Stimulated activated CD4-positive, alpha-beta T cell treated with anti-CD3 and anti-CD28 coated beads, TNF-alpha, amount 100 ng/mL, for 4 hours (primary cell): ENCODE data around the gene PPL.
"Not testable (repeated sequence)": the region's sequence is repeated elsewhere in the genome, so short reads cannot be mapped to it uniquely, and the experiment has no call there.

Experiments
- DNase-seq, 3 experiments: peaks; one replicate each; pipeline ENCODE4 v3.0.0-alpha.2; 2020; ENCODE audit warnings: low read depth in 3 of 3

Gene PPL

DNA sequence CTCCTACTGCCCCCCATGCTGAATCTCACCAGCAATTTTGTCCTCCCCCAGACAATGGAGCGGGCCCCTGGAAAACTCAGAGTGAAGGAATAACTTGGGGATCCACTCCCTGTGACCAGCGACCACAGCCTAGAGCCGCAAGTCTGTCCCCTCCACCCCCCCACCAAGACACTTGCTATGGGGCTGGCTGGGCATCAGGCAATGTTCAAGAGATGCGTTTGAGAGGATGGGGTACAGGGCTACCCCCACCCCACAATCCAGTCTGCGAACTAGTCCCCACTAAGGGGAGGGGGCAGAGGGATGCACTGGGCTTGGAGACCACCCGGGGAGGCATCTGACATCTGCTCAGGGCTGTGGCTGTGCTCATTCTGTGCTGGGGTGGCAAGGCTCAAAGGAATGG, 2.4 kb downstream of the PPL start:
- DNase-seq: no peak

GRCh38 chr16:4933871-4934395, 3.0 kb downstream of the PPL start:
- DNase-seq: no peak

DNA sequence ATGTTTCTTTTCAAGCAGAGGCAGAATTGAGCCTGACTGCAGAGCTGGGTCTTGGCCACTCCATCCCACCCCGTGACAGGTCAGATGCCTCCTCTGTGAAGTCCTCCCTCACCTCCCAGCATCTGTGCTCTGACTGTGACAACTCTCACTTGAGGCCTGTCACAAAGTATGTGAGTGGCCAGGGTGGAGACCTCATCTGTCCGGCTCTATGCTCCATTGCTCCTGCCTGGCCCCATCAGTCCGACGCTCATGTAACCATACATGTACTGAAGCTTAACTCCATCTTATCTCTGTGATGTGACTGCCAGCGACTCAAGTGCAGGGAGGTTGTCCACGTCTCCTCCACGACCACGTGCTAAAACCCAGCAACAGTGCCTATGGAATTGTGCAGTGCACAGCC, 3.5 kb downstream of the PPL start:
- no peak for DNase-seq

DNA sequence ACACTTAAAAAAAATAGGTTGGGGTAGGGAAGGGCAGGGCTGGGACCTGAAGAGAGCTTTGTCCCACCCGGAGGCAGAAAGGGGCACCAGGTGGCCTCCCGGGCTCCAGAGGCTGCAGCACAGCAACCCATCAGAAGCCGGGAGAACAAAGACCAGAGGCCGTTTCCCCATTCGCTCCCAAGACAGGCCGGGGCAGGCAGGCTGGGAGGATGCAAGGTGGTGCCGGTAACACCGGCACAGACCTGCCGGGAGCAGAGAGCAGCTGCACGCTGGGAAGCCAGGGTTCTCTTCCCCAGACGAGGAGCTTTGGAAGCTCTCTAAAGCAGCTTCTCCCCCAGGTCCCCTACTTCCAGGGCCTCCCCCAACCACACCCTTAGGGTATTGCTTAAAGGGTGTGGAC, 5.6 kb downstream of the PPL start:
- DNase-seq: no peak

GRCh38 chr16:4929619-4930018, 7.3 kb downstream of the PPL start:
- DNase-seq: not testable (repeated sequence)

GRCh38 chr16:4928227-4928626, 8.7 kb downstream of the PPL start:
- no peak for DNase-seq

- no peak for DNase-seq
Observed at GRCh38 chr16:4927661-4928060, 9.3 kb downstream of the PPL start.

- DNase-seq: no peak
Observed at GRCh38 chr16:4926928-4927327, 10.0 kb downstream of the PPL start.

GRCh38 chr16:4925791-4926190, 11.2 kb downstream of the PPL start:
- no peak for DNase-seq

- no peak for DNase-seq
Observed at GRCh38 chr16:4925293-4925607, 11.7 kb downstream of the PPL start.

DNA sequence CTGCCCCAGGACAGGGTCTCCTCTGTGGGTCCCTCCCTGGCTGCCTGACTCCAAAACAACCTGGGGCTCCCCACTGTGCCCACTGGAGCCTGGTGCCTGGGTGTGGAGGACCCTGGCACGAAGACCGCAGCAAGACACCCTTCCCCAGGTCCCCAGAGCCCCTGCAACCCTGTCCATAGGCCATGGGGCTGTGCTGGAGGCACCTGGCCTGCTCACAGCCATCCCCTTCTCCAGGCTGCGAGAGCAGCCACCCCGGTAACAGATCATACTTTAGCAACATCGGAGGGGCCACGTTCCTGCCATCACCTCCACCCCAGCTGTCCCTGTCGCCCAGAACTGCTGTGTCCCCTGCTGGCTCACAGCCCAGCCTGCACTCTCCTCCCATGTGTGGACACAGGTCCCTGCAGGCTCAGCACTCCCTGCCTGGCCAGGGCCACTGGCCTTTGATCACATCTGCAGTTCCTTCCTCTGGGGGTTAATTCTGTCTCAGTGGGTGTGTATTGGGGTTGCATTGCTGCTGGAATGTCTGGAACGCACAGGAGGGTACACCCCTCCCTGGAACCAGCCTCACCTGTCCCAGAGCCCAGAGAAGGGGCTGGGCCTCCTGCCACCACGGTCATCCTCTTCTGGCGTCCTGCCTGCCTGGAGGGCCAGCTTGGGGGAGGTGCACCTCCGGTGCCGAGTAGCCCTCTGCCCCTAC, 12.2 kb downstream of the PPL start:
- no peak for DNase-seq

- no peak for DNase-seq
Observed at GRCh38 chr16:4923853-4924252, 13.1 kb downstream of the PPL start.

GRCh38 chr16:4922721-4923342, 14.1 kb downstream of the PPL start:
- DNase-seq: no peak

DNA sequence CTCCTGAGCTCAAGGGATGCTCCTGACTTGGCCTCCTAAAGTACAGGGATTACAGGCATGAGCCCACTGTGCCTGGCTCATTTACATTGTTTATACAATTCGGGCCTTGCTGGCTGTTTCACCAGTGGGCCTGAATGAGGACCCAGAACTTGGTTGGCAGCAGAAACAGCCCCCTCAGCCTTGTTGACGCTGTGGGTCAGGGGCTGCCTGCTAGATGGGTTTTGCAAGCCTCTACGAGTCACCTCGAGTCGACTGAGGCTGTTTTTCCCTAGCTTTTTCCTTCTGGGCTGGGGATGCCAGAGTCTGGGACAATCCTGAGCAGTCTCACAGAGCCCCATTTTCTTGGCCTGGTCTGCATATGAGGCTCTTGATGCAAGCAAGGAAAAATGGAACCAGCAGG, 16.1 kb downstream of the PPL start:
- DNase-seq: no peak

GRCh38 chr16:4918781-4919251, 18.1 kb downstream of the PPL start:
- DNase-seq: no peak

DNA sequence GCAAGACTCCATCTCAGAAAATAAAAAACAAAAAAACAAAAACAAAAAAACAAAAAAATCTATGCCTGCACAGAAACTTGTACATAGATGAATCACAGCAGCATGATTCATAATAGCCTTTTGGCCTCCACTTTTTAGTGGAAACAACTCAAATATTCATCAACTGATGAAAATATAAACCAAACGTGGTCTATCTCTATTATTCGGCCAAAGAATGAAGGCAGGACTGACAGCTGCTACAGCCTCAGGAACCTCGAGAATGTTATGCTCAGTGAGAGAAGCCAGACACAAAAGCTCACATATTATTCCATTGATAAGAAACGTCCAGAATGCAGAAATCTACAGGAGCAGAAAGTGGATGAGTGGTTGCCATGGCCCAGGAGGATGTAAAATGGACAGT, 19.8 kb downstream of the PPL start:
- no peak for DNase-seq

DNA sequence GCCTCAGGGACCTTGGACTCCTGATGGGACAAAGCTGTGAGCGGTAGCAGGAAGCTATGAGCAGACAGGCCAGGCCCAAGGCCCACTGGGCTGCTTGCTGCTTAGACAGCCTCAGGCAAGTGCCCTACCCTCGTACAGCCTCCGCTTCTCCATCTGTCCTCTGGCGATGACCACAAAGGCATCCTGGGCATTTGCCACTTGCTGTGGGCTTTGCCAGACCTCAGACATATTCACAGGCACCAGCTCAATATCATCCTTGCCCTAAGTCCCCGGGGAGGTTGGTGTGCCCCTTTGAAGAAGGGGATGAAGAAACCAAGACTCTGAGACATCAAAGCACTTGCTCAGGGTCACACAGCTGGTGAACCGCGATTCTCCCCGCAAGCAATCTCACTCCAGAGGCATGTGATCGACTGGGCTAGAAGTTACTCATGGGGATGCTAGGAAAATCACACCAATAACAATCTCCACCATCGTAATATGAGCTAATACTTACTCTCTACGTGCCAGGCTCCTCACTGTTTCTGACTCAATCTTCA, 21.7 kb downstream of the PPL start:
- no peak for DNase-seq

DNA sequence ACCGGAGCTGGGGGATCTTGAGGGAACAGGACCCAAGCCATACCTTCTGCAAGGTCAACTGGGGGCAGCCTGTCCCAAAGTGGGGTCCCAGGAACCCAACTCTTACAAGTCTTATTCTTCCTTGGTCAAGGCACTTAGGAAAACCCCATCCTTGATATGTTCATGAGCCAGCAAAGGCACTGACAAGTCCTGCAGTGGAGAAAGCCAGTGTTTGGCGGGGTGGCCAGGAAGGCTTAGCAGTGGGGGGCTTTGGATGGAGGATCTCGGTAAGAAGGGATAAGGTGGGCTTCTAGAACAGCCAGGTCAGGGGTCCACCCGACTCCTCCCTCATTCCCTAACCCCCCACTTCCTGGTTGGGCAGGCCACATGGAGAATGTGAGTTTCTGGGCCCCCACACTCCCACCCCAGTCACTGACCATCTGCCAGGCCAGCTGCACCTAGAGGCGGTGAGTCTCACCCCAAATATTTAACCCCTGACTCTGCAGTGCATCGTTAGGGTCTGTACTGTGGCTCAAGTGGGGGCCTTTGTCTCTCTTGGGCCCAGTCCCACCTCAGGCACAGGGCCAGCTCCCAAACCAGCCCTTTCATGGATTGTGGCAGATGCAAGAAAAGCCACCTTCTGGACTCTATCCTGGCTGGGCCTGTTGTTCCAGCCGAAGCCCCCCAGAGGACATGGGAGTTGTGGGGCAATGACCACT, 22.3 kb downstream of the PPL start:
- no peak for DNase-seq

DNA sequence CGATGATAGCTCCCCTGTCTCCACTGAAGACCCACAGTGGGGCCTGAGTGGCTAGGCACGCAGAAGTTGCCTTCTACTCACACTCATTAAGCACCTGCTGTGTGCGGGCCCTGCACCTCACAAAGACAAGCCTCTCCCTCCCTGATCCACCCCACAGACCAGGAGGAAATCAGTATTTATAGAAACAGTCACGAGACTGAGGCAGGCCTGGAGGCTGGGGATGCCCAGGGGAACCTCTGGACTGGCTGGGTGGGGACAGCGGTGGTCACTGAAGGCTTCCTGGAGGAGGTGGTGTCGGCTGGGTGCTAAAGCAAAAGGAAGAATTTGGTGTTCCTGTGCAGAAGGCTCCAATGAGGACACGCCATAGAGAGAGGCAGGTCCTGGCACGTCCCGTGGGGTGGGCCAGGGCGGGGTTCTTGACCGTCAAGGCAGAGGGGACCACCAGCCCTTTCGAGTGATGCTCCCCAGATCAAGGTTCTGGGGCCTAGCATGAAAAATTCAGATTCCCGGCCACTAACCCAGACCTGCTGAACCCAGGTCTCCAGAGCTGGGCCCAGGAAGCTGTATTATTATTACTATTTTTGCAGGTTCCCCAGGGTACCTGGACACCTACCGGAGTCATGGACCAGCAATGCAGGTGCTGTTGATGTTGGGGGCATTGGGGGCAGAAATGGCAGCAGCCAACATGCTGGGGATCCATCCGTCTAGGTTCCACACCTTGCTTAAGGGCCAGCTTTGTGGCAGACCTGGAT, 23.0 kb downstream of the PPL start:
- DNase-seq: no peak

DNA sequence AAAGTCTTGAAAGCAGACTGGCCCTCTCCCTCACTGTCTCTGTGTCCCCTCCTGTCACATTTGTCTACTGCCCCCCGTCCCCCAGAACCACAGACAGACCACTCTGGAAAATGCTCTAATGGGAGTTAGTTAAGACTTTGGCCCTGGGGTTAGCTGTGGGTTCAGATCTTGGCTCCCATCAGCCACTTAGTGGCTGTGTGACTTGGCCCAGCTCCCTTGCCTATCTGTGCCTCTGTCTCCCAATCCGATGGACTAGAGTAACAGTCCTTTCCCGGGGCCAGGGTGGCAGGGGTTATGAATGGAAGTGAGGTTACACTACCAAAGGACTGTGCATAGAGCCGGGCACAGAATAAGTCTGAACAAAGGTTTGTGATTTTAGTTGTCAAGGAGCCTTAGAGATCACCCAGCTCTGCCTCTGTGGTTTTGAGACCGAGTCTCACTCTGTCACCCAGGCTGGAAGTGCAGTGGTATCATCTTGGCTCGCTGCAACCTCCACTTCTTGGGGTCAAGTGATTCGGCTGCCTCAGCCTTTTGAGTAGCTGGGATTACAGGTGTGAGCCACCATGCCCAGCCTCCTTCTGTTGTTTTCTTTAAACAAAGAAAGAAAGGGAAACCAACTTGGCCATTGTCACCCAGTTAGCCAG, 23.7 kb downstream of the PPL start:
- no peak for DNase-seq

DNA sequence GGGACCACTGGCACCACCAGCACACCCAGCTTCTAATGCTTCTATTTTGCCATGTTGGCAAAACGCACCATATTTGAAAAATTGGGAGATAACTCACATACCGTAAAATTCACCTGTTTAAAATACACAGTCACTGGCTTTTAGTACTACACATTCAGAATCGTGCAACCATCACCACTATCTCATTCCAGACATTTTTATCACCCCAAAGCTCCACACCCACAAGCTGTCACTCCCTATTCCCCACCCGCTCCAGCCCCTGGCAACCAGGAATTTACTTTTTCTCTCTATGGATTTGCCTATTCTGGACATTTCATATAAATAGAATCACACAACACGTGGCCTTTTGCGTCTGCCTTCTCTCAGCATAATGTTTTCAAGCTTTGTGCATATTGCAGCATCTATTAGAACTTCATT, 25.0 kb downstream of the PPL start:
- no peak for DNase-seq

DNA sequence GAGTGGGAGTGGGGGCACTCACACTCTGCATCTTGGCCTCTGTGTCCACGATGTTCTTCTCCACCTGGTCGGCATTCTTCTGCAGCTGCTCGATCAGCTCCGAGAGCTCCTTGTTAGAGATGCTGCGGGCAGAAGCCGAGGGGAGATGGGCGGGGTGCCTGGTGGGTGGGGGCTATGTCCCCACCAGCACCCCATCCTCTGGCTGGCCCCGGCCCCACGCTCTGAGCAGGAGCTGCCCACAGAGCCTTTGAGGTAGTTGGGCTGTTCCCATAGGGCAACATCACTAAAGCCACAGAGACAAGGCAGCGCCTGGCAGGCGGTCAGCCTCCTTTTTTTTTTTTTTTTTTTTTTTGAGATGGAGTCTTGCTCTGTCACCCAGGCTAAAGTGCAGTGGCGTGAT, 26.1 kb downstream of the PPL start:
- DNase-seq: no peak
